Vagina (tissue), 2 donors: ENCODE results near the gene PSTPIP2.

ENCODE experiments used
- POLR2A ChIP-seq, 2 donors: fragments of 450-650 bp; IDR thresholded peaks; one replicate each; pipeline ENCODE4 v1.6.1; 2017; ENCODE audit warnings: antibody characterized with exemption in 2 of 2, mild to moderate bottlenecking in 2 of 2, moderate library complexity in 2 of 2
- POLR2AphosphoS5 ChIP-seq, 2 donors: sonication (generic); formaldehyde crosslinking; IDR thresholded peaks; one replicate each; pipeline ENCODE4 v1.9.0; 2017; ENCODE audit warnings: antibody characterized with exemption in 2 of 2, mild to moderate bottlenecking in 2 of 2, low read depth in 1 of 2; ENCODE audit not compliant: insufficient read depth in 1 of 2
- TF ChIP-seq, protein P1 (sequence below), 3 experiments: fragments of 450-650 bp in 2 of 3; fragments of 200-600 bp in 1 of 3; sonication (generic) in 1 of 3; IDR thresholded peaks; one replicate each; pipeline ENCODE4 v1.5.1; 2017 to 2019; ENCODE audit warnings: antibody characterized with exemption in 3 of 3, mild to moderate bottlenecking in 2 of 3, moderate library complexity in 2 of 3

DNA sequence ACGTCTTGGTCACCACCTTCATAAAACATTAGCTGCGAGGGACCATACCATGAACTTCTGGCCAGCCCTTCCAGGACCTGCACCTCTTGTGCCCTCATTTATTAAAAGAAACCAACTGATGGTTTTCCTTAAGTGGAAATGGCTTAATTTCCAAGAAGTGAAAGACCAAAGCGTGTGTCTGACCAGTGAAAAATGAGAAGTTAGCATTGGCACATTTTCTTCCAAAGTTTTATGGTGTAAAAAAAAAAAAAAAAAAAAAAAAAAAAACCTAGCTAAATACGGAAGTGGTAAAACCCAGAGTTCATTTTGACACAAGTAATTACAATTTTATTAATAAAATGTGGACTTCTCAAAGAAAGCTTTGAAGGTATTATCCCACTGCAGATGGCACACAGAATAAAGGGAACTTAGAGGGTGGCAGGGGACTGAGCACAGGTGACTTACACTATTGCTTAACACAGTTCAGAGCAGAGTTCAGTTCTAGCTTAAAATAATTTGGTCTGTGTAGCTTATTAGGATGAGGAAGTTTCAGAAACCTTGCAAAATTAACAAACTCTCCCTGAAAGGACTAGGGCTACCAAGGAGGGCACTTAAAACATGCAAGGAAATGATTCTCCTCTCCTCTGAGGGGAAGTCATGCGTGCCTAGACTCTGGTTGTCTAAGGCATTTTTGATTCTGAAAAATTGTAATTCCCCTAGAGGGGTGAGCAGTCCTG, 62.8 kb downstream of the PSTPIP2 start:
- TF ChIP-seq POLR2A (IDR thresholded peaks at IDR 0.05) (no peak), POLR2AphosphoS5 (IDR thresholded peaks at IDR 0.05; ENCODE audit: insufficient read depth in 1 of 2, low read depth in 1 of 2) (no peak)
- TF ChIP-seq, protein P1, sequence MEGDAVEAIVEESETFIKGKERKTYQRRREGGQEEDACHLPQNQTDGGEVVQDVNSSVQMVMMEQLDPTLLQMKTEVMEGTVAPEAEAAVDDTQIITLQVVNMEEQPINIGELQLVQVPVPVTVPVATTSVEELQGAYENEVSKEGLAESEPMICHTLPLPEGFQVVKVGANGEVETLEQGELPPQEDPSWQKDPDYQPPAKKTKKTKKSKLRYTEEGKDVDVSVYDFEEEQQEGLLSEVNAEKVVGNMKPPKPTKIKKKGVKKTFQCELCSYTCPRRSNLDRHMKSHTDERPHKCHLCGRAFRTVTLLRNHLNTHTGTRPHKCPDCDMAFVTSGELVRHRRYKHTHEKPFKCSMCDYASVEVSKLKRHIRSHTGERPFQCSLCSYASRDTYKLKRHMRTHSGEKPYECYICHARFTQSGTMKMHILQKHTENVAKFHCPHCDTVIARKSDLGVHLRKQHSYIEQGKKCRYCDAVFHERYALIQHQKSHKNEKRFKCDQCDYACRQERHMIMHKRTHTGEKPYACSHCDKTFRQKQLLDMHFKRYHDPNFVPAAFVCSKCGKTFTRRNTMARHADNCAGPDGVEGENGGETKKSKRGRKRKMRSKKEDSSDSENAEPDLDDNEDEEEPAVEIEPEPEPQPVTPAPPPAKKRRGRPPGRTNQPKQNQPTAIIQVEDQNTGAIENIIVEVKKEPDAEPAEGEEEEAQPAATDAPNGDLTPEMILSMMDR (IDR thresholded peaks at IDR 0.05): no peak
